Ramos (cell line): ENCODE measurements around the gene SLC16A7.
"Not testable (repeated sequence)": the region's sequence is repeated elsewhere in the genome, so short reads cannot be mapped to it uniquely, and the experiment has no call there.

ENCODE experiments used
- in situ Hi-C: fragments of 300-500 bp; cut with MboI; formaldehyde crosslinking; loops from one replicate; pipeline ENCODE4 v1.14.3; 2022; ENCODE audit warnings: low sequenced_read_pairs; ENCODE audit not compliant: unreplicated experiment

Gene SLC16A7

GRCh38 chr12:59719701-59720100, 123.9 kb downstream of the SLC16A7 start:
- in situ Hi-C loops, result no loop called here

- in situ Hi-C loops, result no loop called here
Measured at GRCh38 chr12:59723520-59723919, 127.7 kb downstream of the SLC16A7 start.

GRCh38 chr12:59724011-59724695, 128.3 kb downstream of the SLC16A7 start:
- in situ Hi-C loops, result no loop called here

- in situ Hi-C loops, result no loop called here
Measured at GRCh38 chr12:59733200-59733599, 137.4 kb downstream of the SLC16A7 start.

GRCh38 chr12:59734371-59734770, 138.5 kb downstream of the SLC16A7 start:
- in situ Hi-C loops, result no loop called here

GRCh38 chr12:59735231-59735630, 139.4 kb downstream of the SLC16A7 start:
- in situ Hi-C loops, result no loop called here

- in situ Hi-C loops, result no loop called here
Measured at GRCh38 chr12:59736359-59736758, 140.5 kb downstream of the SLC16A7 start.

GRCh38 chr12:59736786-59737185, 141.0 kb downstream of the SLC16A7 start:
- in situ Hi-C loops, result no loop called here

- in situ Hi-C loops, result no loop called here
Measured at GRCh38 chr12:59737725-59738463, 142.1 kb downstream of the SLC16A7 start.

- in situ Hi-C loops, result no loop called here
Measured at GRCh38 chr12:59742841-59743240, 147.0 kb downstream of the SLC16A7 start.

- in situ Hi-C loops, result no loop called here
Measured at GRCh38 chr12:59744564-59744963, 148.7 kb downstream of the SLC16A7 start.

GRCh38 chr12:59751091-59751490, 155.3 kb downstream of the SLC16A7 start:
- in situ Hi-C loops, result not testable (repeated sequence)

GRCh38 chr12:59761542-59761941, 165.7 kb downstream of the SLC16A7 start:
- in situ Hi-C loops, result no loop called here

- in situ Hi-C loops, result no loop called here
Measured at GRCh38 chr12:59763835-59764234, 168.0 kb downstream of the SLC16A7 start.

GRCh38 chr12:59768031-59768430, 172.2 kb downstream of the SLC16A7 start:
- in situ Hi-C loops, result no loop called here

- in situ Hi-C loops, result no loop called here
Measured at GRCh38 chr12:59780605-59781135, 184.8 kb downstream of the SLC16A7 start.

- in situ Hi-C loops, result no loop called here
Measured at GRCh38 chr12:59787610-59788009, 191.8 kb downstream of the SLC16A7 start.

GRCh38 chr12:59792647-59793046, 196.8 kb downstream of the SLC16A7 start:
- in situ Hi-C loops, result no loop called here

- in situ Hi-C loops, result no loop called here
Measured at GRCh38 chr12:59803735-59804134, 207.9 kb downstream of the SLC16A7 start.

GRCh38 chr12:59808317-59808910, 212.6 kb downstream of the SLC16A7 start:
- in situ Hi-C loops, result no loop called here

GRCh38 chr12:59811991-59812390, 216.2 kb downstream of the SLC16A7 start:
- in situ Hi-C loops, result no loop called here
